MG63 (cell line): Measurements from ENCODE around the gene IFIT1. TPM values are rescaled to one million over a fixed set of nuclear protein-coding genes. Genes with fewer than 3 reads are reported as not detected.
"Not testable (repeated sequence)": the region's sequence is repeated elsewhere in the genome, so short reads cannot be mapped to it uniquely, and the experiment has no call there.

Experiments used
- DNase-seq: peaks from one replicate; pipeline ENCODE4 v3.0.0-alpha.2; 2020
- H3K27me3 ChIP-seq: fragments of 250-450 bp; sonication (Bioruptor Pico); 2 replicates; pipeline ENCODE4 v1.5.1; 2020; ENCODE audit warnings: mild to moderate bottlenecking, moderate library complexity
- H3K36me3 ChIP-seq: fragments of 250-450 bp; sonication (Bioruptor Pico); 2 replicates; pipeline ENCODE4 v1.5.1; 2020; ENCODE audit warnings: mild to moderate bottlenecking, moderate library complexity
- H3K4me3 ChIP-seq: fragments of 250-450 bp; sonication (Bioruptor Pico); 2 replicates; pipeline ENCODE4 v1.5.1; 2020; ENCODE audit warnings: mild to moderate bottlenecking, moderate library complexity
- H3K9me3 ChIP-seq: fragments of 250-450 bp; sonication (Bioruptor Pico); 2 replicates; pipeline ENCODE4 v1.5.1; 2020; ENCODE audit warnings: mild to moderate bottlenecking, moderate library complexity
- total RNA-seq: library from RNA; depleted of rRNA; stranded (reverse); fragments of >200 nt; shearing (Covaris generic); gene quantifications from 2 replicates; pipeline ENCODE4 v1.2.3, GENCODE V29; 2014; ENCODE audit warnings: low replicate concordance

Gene IFIT1
- total RNA-seq, 1 experiment from 2014 or later: 40.8 TPM

DNA sequence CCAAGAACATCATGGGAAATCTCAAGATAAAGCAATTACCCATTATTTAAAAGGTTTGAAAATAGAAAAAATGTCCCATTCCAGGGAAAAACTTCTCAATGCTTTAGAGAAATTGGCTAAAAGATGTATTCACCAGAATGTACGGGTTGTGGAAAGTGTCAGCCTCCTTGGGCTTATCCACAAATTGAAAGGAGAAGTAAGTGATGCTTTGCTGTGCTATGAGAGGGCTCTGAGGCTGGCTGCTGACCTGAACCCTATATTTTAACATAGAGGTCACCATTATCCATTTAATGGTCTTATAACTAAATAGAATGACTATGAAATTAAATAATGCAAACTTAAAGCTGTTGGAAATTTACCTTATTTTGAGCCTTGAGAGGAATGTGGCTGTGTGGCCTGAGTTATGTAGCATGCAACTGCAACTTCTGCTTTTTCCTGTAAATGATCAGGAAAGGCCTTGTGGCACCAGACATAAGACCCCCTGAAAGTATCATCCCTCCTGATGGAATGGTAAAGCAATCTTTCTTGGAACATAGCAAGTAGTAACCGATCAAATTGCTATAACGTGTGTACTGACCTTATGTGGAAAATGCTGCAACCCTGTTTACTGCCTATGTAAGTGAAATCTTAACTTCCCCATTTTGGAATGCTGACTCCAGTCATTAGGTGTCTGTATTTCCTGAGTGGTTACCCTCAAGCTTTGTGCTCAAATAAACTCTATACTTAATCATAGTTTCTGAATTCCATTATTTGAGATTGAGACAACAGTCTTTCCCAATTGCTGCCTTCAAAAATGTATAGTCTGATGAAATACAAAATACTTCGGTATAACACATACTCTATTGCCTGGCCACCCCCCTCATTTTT lies 7.7 kb upstream of the IFIT1 start:
- Histone ChIP-seq H3K27me3 (no peaks in the 10 kb centered on the region), H3K4me3 (no peak overlapping the region), H3K9me3 (no peaks in the 10 kb centered on the region), H3K36me3 (no peaks in the 10 kb centered on the region)
- DNase-seq: no peak

GRCh38 chr10:89388806-89389205 lies 3.6 kb upstream of the IFIT1 start:
- Histone ChIP-seq H3K27me3 (no peaks in the 10 kb centered on the region), H3K9me3 (no peaks in the 10 kb centered on the region), H3K36me3 (no peaks in the 10 kb centered on the region), H3K4me3 (no peak overlapping the region)
- no peak for DNase-seq

GRCh38 chr10:89389254-89389653 lies 3.2 kb upstream of the IFIT1 start:
- no peaks in the 10 kb centered on the region for H3K9me3 ChIP-seq
- no peaks in the 10 kb centered on the region for H3K36me3 ChIP-seq
- no peak overlapping the region for H3K4me3 ChIP-seq
- DNase-seq: no peak
- H3K27me3 ChIP-seq: no peaks in the 10 kb centered on the region

DNA sequence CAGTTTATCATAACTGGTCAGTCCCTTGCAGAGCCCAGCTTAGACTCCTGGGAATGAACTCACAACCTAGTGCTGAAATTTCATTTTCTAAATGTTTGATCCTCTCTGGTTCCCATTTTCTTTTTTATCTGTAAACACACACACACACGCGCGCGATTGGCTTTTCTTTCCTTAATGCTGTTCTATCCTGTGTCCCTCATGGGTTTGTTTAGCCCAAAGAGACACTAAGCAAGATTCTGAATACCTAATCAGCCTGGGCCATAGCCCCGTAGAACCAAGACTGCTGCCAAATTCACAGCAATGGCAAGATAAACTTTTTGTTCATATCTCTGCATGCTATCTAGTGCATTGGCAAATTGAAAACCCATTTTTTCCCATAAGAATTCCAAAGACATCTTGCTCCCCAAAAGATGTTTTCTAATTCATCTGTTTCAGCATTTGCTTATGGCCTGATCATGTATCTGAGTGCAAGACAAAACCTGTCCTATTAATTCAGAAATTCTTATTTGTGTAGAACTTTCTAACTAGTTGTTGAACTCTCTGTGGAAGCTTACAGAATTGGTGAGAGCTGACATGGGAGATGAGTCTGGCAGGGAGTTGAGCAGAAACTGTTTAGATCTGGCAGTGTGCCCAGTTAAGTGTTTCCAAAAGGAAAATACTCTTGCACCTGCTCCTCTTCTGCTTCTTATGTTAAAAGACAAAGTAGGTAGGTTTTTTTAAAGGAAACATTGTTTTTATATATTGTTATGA lies 1.8 kb upstream of the IFIT1 start:
- no peak overlapping the region for H3K4me3 ChIP-seq
- no peaks in the 10 kb centered on the region for H3K27me3 ChIP-seq
- no peaks in the 10 kb centered on the region for H3K36me3 ChIP-seq
- no peak for DNase-seq
- no peaks in the 10 kb centered on the region for H3K9me3 ChIP-seq

- H3K27me3 ChIP-seq, DNase-seq, H3K9me3 ChIP-seq, H3K4me3 ChIP-seq, H3K36me3 ChIP-seq: not testable (repeated sequence)
These were observed 1.2 kb upstream of the IFIT1 start for GRCh38 chr10:89391226-89391576.

DNA sequence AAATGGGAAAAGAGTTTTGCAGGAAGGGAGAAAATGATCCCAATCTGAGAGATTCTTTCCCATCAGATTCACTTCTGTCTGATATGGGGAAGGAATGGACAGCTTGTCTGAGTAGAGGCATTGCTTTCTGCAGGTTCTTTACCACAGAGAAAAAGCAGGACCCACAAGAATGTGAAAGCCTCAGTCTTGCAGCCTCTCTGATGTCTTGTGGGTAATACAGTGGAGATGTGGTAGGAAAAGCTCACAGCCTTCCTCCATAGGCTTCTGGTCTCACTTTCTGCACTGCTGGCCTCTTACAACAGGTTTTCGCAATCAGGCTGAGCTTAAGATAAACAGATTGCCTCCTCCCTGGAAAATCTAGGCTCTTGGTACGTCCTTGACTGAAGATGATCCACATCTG lies 551 bp downstream of the IFIT1 start:
- Histone ChIP-seq H3K27me3 (no peaks in the 10 kb centered on the region), H3K9me3 (no peaks in the 10 kb centered on the region), H3K4me3 (peak overlapping the region; percentile 65), H3K36me3 (0 out of 2 replicates have a peak, but pooled peaks cover 3% of the 10 kb centered on the region)
- DNase-seq: peak; percentile 7

GRCh38 chr10:89393898-89394297 lies 1.5 kb downstream of the IFIT1 start:
- Histone ChIP-seq H3K4me3 (peak overlapping the region; percentile 65), H3K27me3 (no peaks in the 10 kb centered on the region), H3K36me3 (0 out of 2 replicates have a peak, but pooled peaks cover 3% of the 10 kb centered on the region), H3K9me3 (no peaks in the 10 kb centered on the region)
- no peak for DNase-seq

DNA sequence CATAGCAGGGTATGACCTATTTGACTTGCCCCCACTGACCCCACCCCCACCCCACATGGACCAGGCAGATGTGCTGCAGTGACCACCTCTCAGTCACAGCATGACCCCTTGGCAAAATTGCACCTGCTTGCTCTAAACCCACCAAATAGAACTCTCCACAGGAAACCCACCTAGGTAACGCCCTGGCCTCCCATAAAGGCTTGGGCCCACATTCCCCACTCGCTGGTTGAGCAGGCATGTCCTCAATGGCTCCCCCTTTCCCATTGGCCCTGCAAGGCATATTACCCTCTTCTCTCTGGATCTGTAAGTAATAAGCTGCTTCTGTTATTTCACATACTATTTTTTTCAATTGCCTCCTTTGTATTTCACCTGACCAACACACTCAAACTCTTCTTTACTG lies 2.7 kb downstream of the IFIT1 start:
- Histone ChIP-seq H3K27me3 (no peaks in the 10 kb centered on the region), H3K9me3 (no peaks in the 10 kb centered on the region), H3K36me3 (0 out of 2 replicates have a peak, but pooled peaks cover 3% of the 10 kb centered on the region), H3K4me3 (no peak overlapping the region)
- DNase-seq: no peak

DNA sequence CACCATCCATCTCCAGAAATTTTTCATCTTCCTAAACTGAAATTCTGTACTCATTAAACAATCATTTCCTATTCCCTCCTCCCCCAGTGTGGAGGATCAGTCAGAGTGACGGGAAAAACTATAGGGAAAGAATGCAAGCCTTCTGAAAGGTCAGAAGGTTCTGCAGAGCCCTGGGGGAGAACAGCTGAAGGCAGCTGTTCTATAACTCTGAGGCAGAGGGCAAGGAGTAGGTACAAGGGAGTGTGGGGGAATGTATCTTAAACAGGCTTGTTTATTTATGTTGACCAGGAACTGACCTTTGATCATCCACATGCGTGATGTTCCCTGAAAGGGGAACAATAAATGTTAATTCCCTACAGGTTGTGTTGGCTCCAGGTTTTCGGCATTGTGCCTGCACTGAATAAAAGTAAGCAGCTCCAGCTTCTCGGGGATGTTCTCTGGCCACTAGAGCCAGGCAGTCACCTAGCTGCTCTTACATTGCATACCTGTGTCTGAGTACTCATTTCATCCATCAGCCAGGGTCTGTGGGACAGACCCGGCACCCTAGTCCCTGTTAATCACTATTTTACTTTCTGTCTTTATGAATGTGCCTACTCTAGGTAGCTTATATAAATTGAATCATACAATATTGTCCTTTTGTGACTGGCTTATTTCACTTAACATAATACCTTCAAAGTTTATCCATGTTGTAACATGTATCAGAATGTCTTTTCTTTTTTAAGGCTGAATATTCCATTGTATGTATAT lies 5.8 kb downstream of the IFIT1 start:
- peaks cover 9% of the 10 kb centered on the region for H3K36me3 ChIP-seq
- DNase-seq: peak; percentile 64
- no peaks in the 10 kb centered on the region for H3K9me3 ChIP-seq
- no peak overlapping the region for H3K4me3 ChIP-seq
- H3K27me3 ChIP-seq: no peaks in the 10 kb centered on the region

- Histone ChIP-seq H3K9me3 (no peaks in the 10 kb centered on the region), H3K27me3 (no peaks in the 10 kb centered on the region), H3K4me3 (no peak overlapping the region), H3K36me3 (peaks cover 10% of the 10 kb centered on the region)
- no peak for DNase-seq
These were observed 7.5 kb downstream of the IFIT1 start for GRCh38 chr10:89399956-89400355.

GRCh38 chr10:89403043-89403442 lies 10.6 kb downstream of the IFIT1 start:
- Histone ChIP-seq H3K36me3 (peaks cover 7% of the 10 kb centered on the region), H3K4me3 (no peak overlapping the region), H3K9me3 (no peaks in the 10 kb centered on the region), H3K27me3 (no peaks in the 10 kb centered on the region)
- no peak for DNase-seq

GRCh38 chr10:89404104-89405047 lies 12.0 kb downstream of the IFIT1 start:
- H3K9me3 ChIP-seq: no peaks in the 10 kb centered on the region
- H3K27me3 ChIP-seq: no peaks in the 10 kb centered on the region
- DNase-seq: no peak
- no peak overlapping the region for H3K4me3 ChIP-seq
- H3K36me3 ChIP-seq: peaks cover 7% of the 10 kb centered on the region

- H3K4me3 ChIP-seq, H3K9me3 ChIP-seq, H3K36me3 ChIP-seq, DNase-seq, H3K27me3 ChIP-seq: not testable (repeated sequence)
These were observed 13.8 kb downstream of the IFIT1 start for GRCh38 chr10:89406178-89406577.

DNA sequence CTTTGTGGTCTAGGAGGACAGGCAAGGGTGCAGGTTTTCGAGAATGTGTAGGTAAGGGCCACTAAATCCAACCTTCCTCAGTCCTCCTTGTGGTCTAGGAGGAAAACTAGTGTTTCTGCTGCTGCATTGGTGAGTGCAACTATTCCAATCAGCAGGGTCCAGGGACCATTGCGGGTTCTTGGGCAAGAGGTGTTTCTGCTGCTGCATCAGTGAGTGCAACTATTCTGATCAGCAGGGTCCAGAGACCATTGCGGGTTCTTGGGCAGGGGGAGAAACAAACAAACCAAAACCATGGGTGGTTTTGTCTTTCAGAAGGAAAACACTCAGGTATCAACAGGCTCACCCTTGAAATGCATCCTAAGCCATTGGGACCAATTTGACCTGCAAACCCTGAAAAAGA lies 15.4 kb downstream of the IFIT1 start:
- not testable (repeated sequence) for H3K9me3 ChIP-seq

DNA sequence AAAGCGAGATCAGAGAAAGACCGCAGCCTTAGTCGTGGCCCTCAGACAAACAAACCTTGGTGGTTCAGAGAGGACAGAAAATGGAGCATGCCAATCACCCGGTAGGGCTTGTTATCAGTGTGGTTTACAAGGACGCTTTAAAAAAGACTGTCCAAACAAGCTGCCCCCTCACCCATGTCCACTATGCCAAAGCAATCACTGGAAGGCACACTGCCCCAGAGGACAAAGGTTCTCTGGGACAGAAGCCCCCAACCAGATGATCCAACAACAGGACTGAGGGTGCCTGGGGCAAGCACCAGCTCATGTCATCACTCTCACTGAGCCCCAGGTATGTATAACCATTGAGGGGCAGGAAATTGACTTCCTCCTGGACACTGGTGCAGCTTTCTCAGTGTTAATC lies 16.9 kb downstream of the IFIT1 start:
- H3K27me3 ChIP-seq, H3K4me3 ChIP-seq, H3K36me3 ChIP-seq, DNase-seq, H3K9me3 ChIP-seq: not testable (repeated sequence)

More for the DNA sequence above, 15.4 kb downstream of the IFIT1 start:
- DNase-seq, H3K36me3 ChIP-seq, H3K27me3 ChIP-seq, H3K4me3 ChIP-seq: not testable (repeated sequence)

DNA sequence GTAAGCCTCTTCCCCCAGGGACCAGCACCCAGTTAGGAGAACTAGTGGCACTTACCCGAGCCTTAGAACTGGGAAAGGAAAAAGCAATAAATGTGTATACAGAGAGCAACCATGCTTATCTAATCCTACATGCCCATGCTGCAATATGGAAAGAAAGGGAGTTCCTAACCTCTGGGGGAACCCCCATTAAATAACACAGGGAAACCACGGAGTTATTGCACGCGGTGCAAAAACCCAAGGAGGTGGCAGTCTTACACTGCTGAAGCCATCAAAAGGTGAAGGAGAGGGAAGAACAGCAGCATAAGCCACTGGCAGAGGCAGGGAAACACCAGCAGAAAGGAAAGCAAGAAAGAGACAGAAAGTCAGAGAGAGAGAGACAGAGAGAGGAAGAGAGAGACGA lies 18.1 kb downstream of the IFIT1 start:
- not testable (repeated sequence) for H3K4me3 ChIP-seq, H3K27me3 ChIP-seq, H3K36me3 ChIP-seq, DNase-seq, H3K9me3 ChIP-seq
